ENCODE measurements around the gene DNM3.
"Not testable (repeated sequence)": the region's sequence is repeated elsewhere in the genome, so short reads cannot be mapped to it uniquely, and the experiment has no call there.

Gene DNM3

GRCh38 chr1:172024516-172024915, 183.2 kb downstream of the DNM3 start:
- H3K79me2 ChIP-seq (ENCODE audit: insufficient read depth, low read length) = no peaks in the 10 kb centered on the region
- H3F3A ChIP-seq (ENCODE audit: insufficient read depth, low read length) = no peaks in the 10 kb centered on the region
- H3K9ac ChIP-seq (ENCODE audit: low read length) = no peak overlapping the region
- no peak overlapping the region for H3K4me3 ChIP-seq (ENCODE audit: low read depth, low read length, poor library complexity, severe bottlenecking)
- H3K27ac ChIP-seq (ENCODE audit: low read depth, low read length, poor library complexity, severe bottlenecking) = no peak overlapping the region
- no peaks in the 10 kb centered on the region for H3K9me3 ChIP-seq (ENCODE audit: low read length)
- H3K27me3 ChIP-seq (ENCODE audit: insufficient read depth, low read length) = 0 out of 2 replicates have a peak, but pooled peaks cover 3% of the 10 kb centered on the region
- TF ChIP-seq EZH2 (IDR thresholded peaks at IDR 0.05; ENCODE audit: borderline replicate concordance, low read length) (no peak), CTCF (IDR thresholded peaks at IDR 0.05; ENCODE audit: low read length) (no peak)
- H3K4me2 ChIP-seq (ENCODE audit: low read length) = no peak overlapping the region
- no peaks in the 10 kb centered on the region for H4K20me1 ChIP-seq (ENCODE audit: insufficient read depth, low read length)
- H2AFZ ChIP-seq (ENCODE audit: low read length) = no peak overlapping the region
- no peaks in the 10 kb centered on the region for H3K4me1 ChIP-seq (ENCODE audit: insufficient read depth, low read length, severe bottlenecking)
- no peaks in the 10 kb centered on the region for H3K9me2 ChIP-seq (ENCODE audit: low read depth, low read length)
- no peaks in the 10 kb centered on the region for H3K36me3 ChIP-seq (ENCODE audit: insufficient read depth, low read length)

- H3F3A ChIP-seq (ENCODE audit: insufficient read depth, low read length); H3K4me2 ChIP-seq (ENCODE audit: low read length); H2AFZ ChIP-seq (ENCODE audit: low read length); H3K27ac ChIP-seq (ENCODE audit: low read depth, low read length, poor library complexity, severe bottlenecking); H3K79me2 ChIP-seq (ENCODE audit: insufficient read depth, low read length); H3K27me3 ChIP-seq (ENCODE audit: insufficient read depth, low read length); H3K4me3 ChIP-seq (ENCODE audit: low read depth, low read length, poor library complexity, severe bottlenecking); H4K20me1 ChIP-seq (ENCODE audit: insufficient read depth, low read length); H3K9ac ChIP-seq (ENCODE audit: low read length); H3K36me3 ChIP-seq (ENCODE audit: insufficient read depth, low read length); H3K4me1 ChIP-seq (ENCODE audit: insufficient read depth, low read length, severe bottlenecking); H3K9me2 ChIP-seq (ENCODE audit: low read depth, low read length); H3K9me3 ChIP-seq (ENCODE audit: low read length): not testable (repeated sequence)
These were observed 183.8 kb downstream of the DNM3 start for GRCh38 chr1:172024944-172025738.

GRCh38 chr1:172040466-172040865, 199.2 kb downstream of the DNM3 start:
- no peak overlapping the region for H3K4me2 ChIP-seq (ENCODE audit: low read length)
- H3K79me2 ChIP-seq (ENCODE audit: insufficient read depth, low read length) = no peaks in the 10 kb centered on the region
- no peaks in the 10 kb centered on the region for H3K9me3 ChIP-seq (ENCODE audit: low read length)
- H3F3A ChIP-seq (ENCODE audit: insufficient read depth, low read length) = no peaks in the 10 kb centered on the region
- H4K20me1 ChIP-seq (ENCODE audit: insufficient read depth, low read length) = no peaks in the 10 kb centered on the region
- no peaks in the 10 kb centered on the region for H3K9me2 ChIP-seq (ENCODE audit: low read depth, low read length)
- TF ChIP-seq CTCF (IDR thresholded peaks at IDR 0.05; ENCODE audit: low read length) (no peak), EZH2 (IDR thresholded peaks at IDR 0.05; ENCODE audit: borderline replicate concordance, low read length) (no peak)
- no peaks in the 10 kb centered on the region for H3K36me3 ChIP-seq (ENCODE audit: insufficient read depth, low read length)
- H3K27me3 ChIP-seq (ENCODE audit: insufficient read depth, low read length) = no peaks in the 10 kb centered on the region
- no peaks in the 10 kb centered on the region for H3K4me1 ChIP-seq (ENCODE audit: insufficient read depth, low read length, severe bottlenecking)
- no peak overlapping the region for H3K27ac ChIP-seq (ENCODE audit: low read depth, low read length, poor library complexity, severe bottlenecking)
- H3K4me3 ChIP-seq (ENCODE audit: low read depth, low read length, poor library complexity, severe bottlenecking) = no peak overlapping the region
- H2AFZ ChIP-seq (ENCODE audit: low read length) = no peak overlapping the region
- H3K9ac ChIP-seq (ENCODE audit: low read length) = no peak overlapping the region

GRCh38 chr1:172041102-172041501, 199.8 kb downstream of the DNM3 start:
- Histone ChIP-seq H3K27me3 (ENCODE audit: insufficient read depth, low read length) (no peaks in the 10 kb centered on the region), H3F3A (ENCODE audit: insufficient read depth, low read length) (no peaks in the 10 kb centered on the region), H3K9me3 (ENCODE audit: low read length) (no peaks in the 10 kb centered on the region), H2AFZ (ENCODE audit: low read length) (no peak overlapping the region), H3K9me2 (ENCODE audit: low read depth, low read length) (no peaks in the 10 kb centered on the region), H3K9ac (ENCODE audit: low read length) (no peak overlapping the region), H3K4me2 (ENCODE audit: low read length) (no peak overlapping the region), H3K36me3 (ENCODE audit: insufficient read depth, low read length) (no peaks in the 10 kb centered on the region), H4K20me1 (ENCODE audit: insufficient read depth, low read length) (no peaks in the 10 kb centered on the region), H3K4me3 (ENCODE audit: low read depth, low read length, poor library complexity, severe bottlenecking) (no peak overlapping the region), H3K79me2 (ENCODE audit: insufficient read depth, low read length) (no peaks in the 10 kb centered on the region), H3K27ac (ENCODE audit: low read depth, low read length, poor library complexity, severe bottlenecking) (no peak overlapping the region), H3K4me1 (ENCODE audit: insufficient read depth, low read length, severe bottlenecking) (no peaks in the 10 kb centered on the region)
- TF ChIP-seq EZH2 (IDR thresholded peaks at IDR 0.05; ENCODE audit: borderline replicate concordance, low read length) (no peak), CTCF (IDR thresholded peaks at IDR 0.05; ENCODE audit: low read length) (no peak)

Data from OCI-LY1 (cell line).